WTC11 (cell line): Measurements from ENCODE around the gene SNCAIP. TPM values are rescaled to one million over a fixed set of nuclear protein-coding genes. Genes with fewer than 3 reads are reported as not detected.
A peak's percentile ranks its signal among the peaks of the same experiment; 100 is the strongest.

ENCODE experiments used
- ATAC-seq: fragments of 200-7000 bp; cut with Tn5 transposase; 2 replicates; pipeline ENCODE4 v1.10.0; 2021; ENCODE audit warnings: mild to moderate bottlenecking, moderate library complexity
- CTCF ChIA-PET: fragments of 300-600 bp; sonication (Branson Sonifier 250); formaldehyde crosslinking; loops from one replicate; lab custom pipeline; 2021; ENCODE audit warnings: antibody characterized with exemption; lab: Charles Lee
- POLR2A ChIA-PET: fragments of 350-600 bp; sonication (Branson Sonifier 250); formaldehyde crosslinking; loops from one replicate; lab custom pipeline; 2021; ENCODE audit warnings: antibody characterized with exemption; lab: Charles Lee
- DNase-seq: peaks from one replicate; pipeline ENCODE4 v3.0.0; 2021; ENCODE audit warnings: low spot score
- H3K27ac Mint-ChIP-seq: 2 replicates; pipeline ENCODE4 v1.8.0; 2021; ENCODE audit warnings: mixed read lengths
- H3K27me3 Mint-ChIP-seq: 2 replicates; pipeline ENCODE4 v1.8.0; 2021; ENCODE audit warnings: low read depth, mild to moderate bottlenecking, moderate library complexity, mixed read lengths
- H3K36me3 Mint-ChIP-seq: 2 replicates; pipeline ENCODE4 v1.8.0; 2021; ENCODE audit warnings: mixed read lengths
- H3K4me1 Mint-ChIP-seq: 2 replicates; pipeline ENCODE4 v1.8.0; 2022; ENCODE audit warnings: mixed read lengths
- H3K4me3 Mint-ChIP-seq: 2 replicates; pipeline ENCODE4 v1.8.0; 2021; ENCODE audit warnings: mild to moderate bottlenecking, moderate library complexity, mixed read lengths
- H3K9me3 Mint-ChIP-seq: 2 replicates; pipeline ENCODE4 v1.8.0; 2021; ENCODE audit warnings: mixed read lengths
- ATF6 ChIP-seq: sonication (generic); formaldehyde crosslinking; IDR thresholded peaks from 2 replicates; pipeline ENCODE4 v1.8.1; 2023; ENCODE audit warnings: mild to moderate bottlenecking, missing genetic modification reagents
- CREB1 ChIP-seq: sonication (generic); formaldehyde crosslinking; IDR thresholded peaks from 2 replicates; pipeline ENCODE4 v1.8.0; 2023; ENCODE audit warnings: mild to moderate bottlenecking, missing genetic modification reagents
- FOXP1 ChIP-seq: sonication (generic); formaldehyde crosslinking; IDR thresholded peaks from 2 replicates; pipeline ENCODE4 v1.8.0; 2022; ENCODE audit warnings: missing genetic modification reagents, mild to moderate bottlenecking, moderate library complexity, borderline replicate concordance
- MXD4 ChIP-seq: fragments of 250-450 bp; sonication (Bioruptor Pico); IDR thresholded peaks from 2 replicates; pipeline ENCODE4 v1.8.0; 2021; ENCODE audit warnings: mild to moderate bottlenecking, moderate library complexity, borderline replicate concordance
- NFATC4 ChIP-seq: fragments of 250-450 bp; sonication (Bioruptor Pico); IDR thresholded peaks from 2 replicates; pipeline ENCODE4 v1.9.0; 2021; ENCODE audit warnings: mild to moderate bottlenecking
- NFE2L1 ChIP-seq: sonication (generic); formaldehyde crosslinking; IDR thresholded peaks from 2 replicates; pipeline ENCODE4 v1.8.1; 2023; ENCODE audit warnings: missing genetic modification reagents
- NR3C1 ChIP-seq: sonication (generic); formaldehyde crosslinking; conservative IDR thresholded peaks from 2 replicates; pipeline ENCODE4 v1.8.1; 2023; ENCODE audit warnings: low read depth, mild to moderate bottlenecking, missing genetic modification reagents
- SMAD4 ChIP-seq: sonication (generic); formaldehyde crosslinking; IDR thresholded peaks from 2 replicates; pipeline ENCODE4 v1.8.0; 2022; ENCODE audit warnings: mild to moderate bottlenecking, missing genetic modification reagents
- TCF7 ChIP-seq: sonication (generic); formaldehyde crosslinking; IDR thresholded peaks from 2 replicates; pipeline ENCODE4 v1.8.0; 2022; ENCODE audit warnings: mild to moderate bottlenecking, low read depth, missing genetic modification reagents, moderate library complexity
- TP53 ChIP-seq: sonication (generic); formaldehyde crosslinking; IDR thresholded peaks from 2 replicates; pipeline ENCODE4 v1.8.1; 2023; ENCODE audit warnings: mild to moderate bottlenecking, missing genetic modification reagents
- USF2 ChIP-seq: sonication (generic); formaldehyde crosslinking; IDR thresholded peaks from 2 replicates; pipeline ENCODE4 v1.8.1; 2023; ENCODE audit warnings: mild to moderate bottlenecking, missing genetic modification reagents, moderate library complexity
- ZNF121 ChIP-seq: sonication (generic); formaldehyde crosslinking; IDR thresholded peaks from 2 replicates; pipeline ENCODE4 v1.8.0; 2023; ENCODE audit warnings: missing genetic modification reagents
- ZNF281 ChIP-seq: sonication (generic); formaldehyde crosslinking; IDR thresholded peaks from 2 replicates; pipeline ENCODE4 v1.8.0; 2023; ENCODE audit warnings: mild to moderate bottlenecking, missing genetic modification reagents
- ZNF425 ChIP-seq: fragments of 250-450 bp; sonication (Bioruptor Pico); conservative IDR thresholded peaks from 2 replicates; pipeline ENCODE4 v1.9.0; 2021; ENCODE audit warnings: mild to moderate bottlenecking
- total RNA-seq: library from RNA; stranded (reverse); gene quantifications from 3 replicates; pipeline ENCODE4 v1.2.3, GENCODE V29; 2021
- TF ChIP-seq, protein P1 (sequence below): fragments of 250-450 bp; sonication (Bioruptor Pico); IDR thresholded peaks from 2 replicates; pipeline ENCODE4 v1.9.0; 2021; ENCODE audit warnings: mild to moderate bottlenecking, borderline replicate concordance
- TF ChIP-seq, protein P2 (sequence below): sonication (generic); formaldehyde crosslinking; IDR thresholded peaks from 2 replicates; pipeline ENCODE4 v1.8.0; 2022; ENCODE audit warnings: mild to moderate bottlenecking, missing genetic modification reagents
- TF ChIP-seq, protein P3 (sequence below): sonication (generic); formaldehyde crosslinking; IDR thresholded peaks from 2 replicates; pipeline ENCODE4 v1.8.1; 2022; ENCODE audit warnings: mild to moderate bottlenecking, missing genetic modification reagents, moderate library complexity, borderline replicate concordance
- TF ChIP-seq, protein P4 (sequence below): fragments of 200-600 bp; IDR thresholded peaks from 2 replicates; pipeline ENCODE4 v1.8.0; 2022; ENCODE audit warnings: antibody characterized with exemption
- TF ChIP-seq, protein P5 (sequence below): sonication (generic); formaldehyde crosslinking; IDR thresholded peaks from 2 replicates; pipeline ENCODE4 v1.8.1; 2023; ENCODE audit warnings: mild to moderate bottlenecking, missing genetic modification reagents, moderate library complexity

Gene SNCAIP
- total RNA-seq, 1 experiment from 2014 or later, result 10.0 TPM

GRCh38 chr5:122429545-122430318 lies 117.7 kb downstream of the SNCAIP start (continued):
- TF ChIP-seq, protein P1, sequence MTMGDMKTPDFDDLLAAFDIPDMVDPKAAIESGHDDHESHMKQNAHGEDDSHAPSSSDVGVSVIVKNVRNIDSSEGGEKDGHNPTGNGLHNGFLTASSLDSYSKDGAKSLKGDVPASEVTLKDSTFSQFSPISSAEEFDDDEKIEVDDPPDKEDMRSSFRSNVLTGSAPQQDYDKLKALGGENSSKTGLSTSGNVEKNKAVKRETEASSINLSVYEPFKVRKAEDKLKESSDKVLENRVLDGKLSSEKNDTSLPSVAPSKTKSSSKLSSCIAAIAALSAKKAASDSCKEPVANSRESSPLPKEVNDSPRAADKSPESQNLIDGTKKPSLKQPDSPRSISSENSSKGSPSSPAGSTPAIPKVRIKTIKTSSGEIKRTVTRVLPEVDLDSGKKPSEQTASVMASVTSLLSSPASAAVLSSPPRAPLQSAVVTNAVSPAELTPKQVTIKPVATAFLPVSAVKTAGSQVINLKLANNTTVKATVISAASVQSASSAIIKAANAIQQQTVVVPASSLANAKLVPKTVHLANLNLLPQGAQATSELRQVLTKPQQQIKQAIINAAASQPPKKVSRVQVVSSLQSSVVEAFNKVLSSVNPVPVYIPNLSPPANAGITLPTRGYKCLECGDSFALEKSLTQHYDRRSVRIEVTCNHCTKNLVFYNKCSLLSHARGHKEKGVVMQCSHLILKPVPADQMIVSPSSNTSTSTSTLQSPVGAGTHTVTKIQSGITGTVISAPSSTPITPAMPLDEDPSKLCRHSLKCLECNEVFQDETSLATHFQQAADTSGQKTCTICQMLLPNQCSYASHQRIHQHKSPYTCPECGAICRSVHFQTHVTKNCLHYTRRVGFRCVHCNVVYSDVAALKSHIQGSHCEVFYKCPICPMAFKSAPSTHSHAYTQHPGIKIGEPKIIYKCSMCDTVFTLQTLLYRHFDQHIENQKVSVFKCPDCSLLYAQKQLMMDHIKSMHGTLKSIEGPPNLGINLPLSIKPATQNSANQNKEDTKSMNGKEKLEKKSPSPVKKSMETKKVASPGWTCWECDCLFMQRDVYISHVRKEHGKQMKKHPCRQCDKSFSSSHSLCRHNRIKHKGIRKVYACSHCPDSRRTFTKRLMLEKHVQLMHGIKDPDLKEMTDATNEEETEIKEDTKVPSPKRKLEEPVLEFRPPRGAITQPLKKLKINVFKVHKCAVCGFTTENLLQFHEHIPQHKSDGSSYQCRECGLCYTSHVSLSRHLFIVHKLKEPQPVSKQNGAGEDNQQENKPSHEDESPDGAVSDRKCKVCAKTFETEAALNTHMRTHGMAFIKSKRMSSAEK, result no peak
- TF ChIP-seq NFE2L1 (CRISPR knock-in tag), result no peak
- TF ChIP-seq ATF6 (CRISPR knock-in tag), result no peak
- TF ChIP-seq ZNF121, result no peak
- TF ChIP-seq, protein P2, sequence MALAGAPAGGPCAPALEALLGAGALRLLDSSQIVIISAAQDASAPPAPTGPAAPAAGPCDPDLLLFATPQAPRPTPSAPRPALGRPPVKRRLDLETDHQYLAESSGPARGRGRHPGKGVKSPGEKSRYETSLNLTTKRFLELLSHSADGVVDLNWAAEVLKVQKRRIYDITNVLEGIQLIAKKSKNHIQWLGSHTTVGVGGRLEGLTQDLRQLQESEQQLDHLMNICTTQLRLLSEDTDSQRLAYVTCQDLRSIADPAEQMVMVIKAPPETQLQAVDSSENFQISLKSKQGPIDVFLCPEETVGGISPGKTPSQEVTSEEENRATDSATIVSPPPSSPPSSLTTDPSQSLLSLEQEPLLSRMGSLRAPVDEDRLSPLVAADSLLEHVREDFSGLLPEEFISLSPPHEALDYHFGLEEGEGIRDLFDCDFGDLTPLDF (CRISPR knock-in tag), result no peak
- TF ChIP-seq TP53 (CRISPR knock-in tag), result no peak
- TF ChIP-seq, protein P3, sequence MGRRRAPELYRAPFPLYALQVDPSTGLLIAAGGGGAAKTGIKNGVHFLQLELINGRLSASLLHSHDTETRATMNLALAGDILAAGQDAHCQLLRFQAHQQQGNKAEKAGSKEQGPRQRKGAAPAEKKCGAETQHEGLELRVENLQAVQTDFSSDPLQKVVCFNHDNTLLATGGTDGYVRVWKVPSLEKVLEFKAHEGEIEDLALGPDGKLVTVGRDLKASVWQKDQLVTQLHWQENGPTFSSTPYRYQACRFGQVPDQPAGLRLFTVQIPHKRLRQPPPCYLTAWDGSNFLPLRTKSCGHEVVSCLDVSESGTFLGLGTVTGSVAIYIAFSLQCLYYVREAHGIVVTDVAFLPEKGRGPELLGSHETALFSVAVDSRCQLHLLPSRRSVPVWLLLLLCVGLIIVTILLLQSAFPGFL (CRISPR knock-in tag), result no peak

- Mint-ChIP-seq H3K27ac (peak overlapping the region; percentile 99), H3K36me3 (peaks cover 13% of the 10 kb centered on the region), H3K9me3 (peaks cover 9% of the 10 kb centered on the region), H3K27me3 (no peaks in the 10 kb centered on the region), H3K4me3 (no peak overlapping the region), H3K4me1 (peaks cover 40% of the 10 kb centered on the region)
- ChIA-PET POLR2A (no interaction called here), CTCF (no interaction called here)
- DNase-seq, result no peak
- no peak for ATAC-seq
- TF ChIP-seq ZNF281 (CRISPR knock-in tag) (no peak), USF2 (CRISPR knock-in tag) (no peak), NFATC4 (CRISPR knock-in tag) (no peak), ZNF425 (CRISPR knock-in tag) (no peak), SMAD4 (CRISPR knock-in tag) (no peak), MXD4 (CRISPR knock-in tag) (no peak), FOXP1 (CRISPR knock-in tag) (no peak), CREB1 (CRISPR knock-in tag) (no peak), TCF7 (CRISPR knock-in tag) (no peak), NR3C1 (CRISPR knock-in tag) (no peak)
- TF ChIP-seq, protein P4, sequence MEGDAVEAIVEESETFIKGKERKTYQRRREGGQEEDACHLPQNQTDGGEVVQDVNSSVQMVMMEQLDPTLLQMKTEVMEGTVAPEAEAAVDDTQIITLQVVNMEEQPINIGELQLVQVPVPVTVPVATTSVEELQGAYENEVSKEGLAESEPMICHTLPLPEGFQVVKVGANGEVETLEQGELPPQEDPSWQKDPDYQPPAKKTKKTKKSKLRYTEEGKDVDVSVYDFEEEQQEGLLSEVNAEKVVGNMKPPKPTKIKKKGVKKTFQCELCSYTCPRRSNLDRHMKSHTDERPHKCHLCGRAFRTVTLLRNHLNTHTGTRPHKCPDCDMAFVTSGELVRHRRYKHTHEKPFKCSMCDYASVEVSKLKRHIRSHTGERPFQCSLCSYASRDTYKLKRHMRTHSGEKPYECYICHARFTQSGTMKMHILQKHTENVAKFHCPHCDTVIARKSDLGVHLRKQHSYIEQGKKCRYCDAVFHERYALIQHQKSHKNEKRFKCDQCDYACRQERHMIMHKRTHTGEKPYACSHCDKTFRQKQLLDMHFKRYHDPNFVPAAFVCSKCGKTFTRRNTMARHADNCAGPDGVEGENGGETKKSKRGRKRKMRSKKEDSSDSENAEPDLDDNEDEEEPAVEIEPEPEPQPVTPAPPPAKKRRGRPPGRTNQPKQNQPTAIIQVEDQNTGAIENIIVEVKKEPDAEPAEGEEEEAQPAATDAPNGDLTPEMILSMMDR, result no peak
- TF ChIP-seq, protein P5, sequence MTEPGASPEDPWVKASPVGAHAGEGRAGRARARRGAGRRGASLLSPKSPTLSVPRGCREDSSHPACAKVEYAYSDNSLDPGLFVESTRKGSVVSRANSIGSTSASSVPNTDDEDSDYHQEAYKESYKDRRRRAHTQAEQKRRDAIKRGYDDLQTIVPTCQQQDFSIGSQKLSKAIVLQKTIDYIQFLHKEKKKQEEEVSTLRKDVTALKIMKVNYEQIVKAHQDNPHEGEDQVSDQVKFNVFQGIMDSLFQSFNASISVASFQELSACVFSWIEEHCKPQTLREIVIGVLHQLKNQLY, result no peak
These were observed 118.2 kb downstream of the SNCAIP start for GRCh38 chr5:122430319-122430586.
